ENCODE data around the gene TRIM66. TPM values are rescaled to one million over a fixed set of nuclear protein-coding genes. Genes with fewer than 3 reads are reported as not detected.

Gene TRIM66
- total and polyA plus RNA-seq, 2 experiments from 2014 or later: 1.0 to 3.3 TPM

GRCh38 chr11:8566613-8567210 is 115.8 kb downstream of the TRIM66 start:
- Histone ChIP-seq H3K27me3 (ENCODE audit: insufficient read depth) (no peaks in the 10 kb centered on the region), H3K79me2 (replicated peaks; ENCODE audit: insufficient read depth) (no peaks in the 10 kb centered on the region; the same call in 1 of the 2 replicates), H3K36me3 (ENCODE audit: insufficient read depth) (no peaks in the 10 kb centered on the region), H4K20me1 (replicated peaks; ENCODE audit: insufficient read depth) (no peaks in the 10 kb centered on the region), H3K4me3 (no peak overlapping the region), H3F3A (replicated peaks; ENCODE audit: low read depth) (no peaks in the 10 kb centered on the region), H3K4me1 (ENCODE audit: insufficient read depth) (no peaks in the 10 kb centered on the region), H3K9me2 (ENCODE audit: insufficient read depth) (no peaks in the 10 kb centered on the region), H3K4me2 (no peak overlapping the region), H3K27ac (ENCODE audit: low read depth) (no peak overlapping the region), H2AFZ (no peak overlapping the region)
- peaks cover 8% of the 10 kb centered on the region for H3K27me3 Mint-ChIP-seq (ENCODE audit: insufficient read depth, low read depth, poor library complexity)
- no peak overlapping the region for H3K4me3 Mint-ChIP-seq
- no peak overlapping the region for H3K27ac Mint-ChIP-seq
- DNase-seq (ENCODE audit: low spot score): peak; percentile 72
- no peak; the same call in 2 of the 3 replicates for ATAC-seq
- H3K9me3 Mint-ChIP-seq: peaks cover 7% of the 10 kb centered on the region; the same call in 2 of the 3 replicates
- H3K4me1 Mint-ChIP-seq: no peaks in the 10 kb centered on the region
- TF ChIP-seq ZNF462 (CRISPR knock-in tag; IDR thresholded peaks at IDR 0.05) (no peak), CTCF (conservative IDR thresholded peaks at IDR 0.05; ENCODE audit: low read depth in 2 of 2) (peak in 1 of 2 experiments; percentile 86; a peak in 3 of 4 replicates), NANOG (IDR thresholded peaks at IDR 0.05; ENCODE audit: borderline replicate concordance) (no peak)
- peaks cover 5% of the 10 kb centered on the region; the same call in 2 of the 3 replicates for H3K36me3 Mint-ChIP-seq (ENCODE audit: low read depth)
